H1 (cell line): Measurements from ENCODE around the gene C6orf52.

ENCODE experiments used
- BRCA1 ChIP-seq: IDR thresholded peaks from 2 replicates; pipeline ENCODE4 v1.6.1; 2012; ENCODE audit warnings: low read depth, low read length, improper control_type of control experiment
- CEBPB ChIP-seq: IDR thresholded peaks from 2 replicates; pipeline ENCODE4 v1.6.1; 2012; ENCODE audit warnings: low read depth, low read length
- CHD1 ChIP-seq: IDR thresholded peaks from 2 replicates; pipeline ENCODE4 v1.6.1; 2012; ENCODE audit warnings: low read depth, low read length, improper control_type of control experiment
- CHD2 ChIP-seq: IDR thresholded peaks from 2 replicates; pipeline ENCODE4 v1.6.1; 2012; ENCODE audit warnings: low read length, improper control_type of control experiment
- CTCF ChIP-seq, 3 experiments: IDR thresholded peaks; 1 replicate in 2 of 3; 2 replicates in 1 of 3; pipeline versions ENCODE4 v1.5.1 to v1.6.1; 2011; ENCODE audit warnings: low read length in 3 of 3, mild to moderate bottlenecking in 3 of 3, inconsistent platforms in 2 of 3, low read depth in 1 of 3, moderate library complexity in 1 of 3; ENCODE audit not compliant: insufficient read depth in 1 of 3; ENCODE audit errors: control extremely low read depth in 1 of 3
- FOSL1 ChIP-seq: IDR thresholded peaks from 2 replicates; pipeline ENCODE4 v1.6.1; 2011; ENCODE audit warnings: mild to moderate bottlenecking, low read depth, low read length, moderate library complexity; ENCODE audit not compliant: insufficient read depth
- SP4 ChIP-seq: IDR thresholded peaks from 2 replicates; pipeline ENCODE4 v1.6.1; 2012; ENCODE audit warnings: low read length, inconsistent platforms

- TF ChIP-seq SP4 (no peak), CHD2 (no peak), BRCA1 (no peak), CTCF (IDR thresholded peaks at IDR 0.05; ENCODE audit: control extremely low read depth in 1 of 3, insufficient read depth in 1 of 3, low read depth in 1 of 3, low read length in 3 of 3) (no peak), CHD1 (no peak), CEBPB (no peak), FOSL1 (no peak)
Observed at GRCh38 chr6:10686901-10687300, 7.5 kb downstream of the C6orf52 start.
